HCT116 (cell line): ENCODE measurements around the gene SND1. TPM values are rescaled to one million over a fixed set of nuclear protein-coding genes. Genes with fewer than 3 reads are reported as not detected.

Experiments
- ATAC-seq: fragments of 200-7000 bp; cut with Tn5 transposase; 2 replicates; pipeline ENCODE4 v1.9.1; 2020; ENCODE audit warnings: mild to moderate bottlenecking, moderate library complexity
- BruUV-seq: library from RNA; stranded (reverse); fragments of 400-500 nt; replicated peaks from 2 replicates; lab custom pipeline; 2021; lab: Mats Ljungman, UMichigan
- CTCF ChIA-PET: fragments of 300-600 bp; sonication (Branson Sonifier 250); formaldehyde crosslinking; loops from one replicate; lab custom pipeline; 2021; ENCODE audit warnings: antibody characterized with exemption; lab: Charles Lee
- POLR2A ChIA-PET: fragments of 300-600, 350-600 bp; sonication (Branson Sonifier 250); formaldehyde crosslinking; loops from one replicate; lab custom pipeline; 2021; ENCODE audit warnings: antibody characterized with exemption; lab: Charles Lee
- RAD21 ChIA-PET, 2 experiments: fragments of 300-600 bp; sonication (Branson Sonifier 250); formaldehyde crosslinking; loops; one replicate each; lab custom pipeline; 2023; ENCODE audit warnings: low total read pairs in 2 of 2; ENCODE audit not compliant: uncharacterized antibody in 2 of 2, unreplicated experiment in 2 of 2, low non-redundant PET in 1 of 2; lab: Charles Lee
- DNase-seq: peaks from one replicate; pipeline ENCODE4 v3.0.0-alpha.2; 2010; ENCODE audit warnings: low read depth, low spot score
- H2AFZ ChIP-seq: fragments of 200-600 bp; shearing (Covaris generic), sonication (generic); 2 replicates; pipeline ENCODE4 v1.6.1; 2017; ENCODE audit warnings: low read depth, mixed run types, mixed read lengths, antibody characterized with exemption, low read length; ENCODE audit not compliant: poor library complexity, severe bottlenecking
- H3K27ac ChIP-seq: 2 replicates; pipeline ENCODE4 v1.5.1; 2012; ENCODE audit warnings: low read depth, low read length
- H3K27me3 ChIP-seq: fragments of 200-600 bp; sonication (generic); 2 replicates; pipeline ENCODE4 v1.6.1; 2016; ENCODE audit warnings: mixed run types, low read length, mixed read lengths; ENCODE audit not compliant: insufficient read depth
- H3K36me3 ChIP-seq, 2 experiments: fragments of 200-500 bp in 1 of 2; fragments of 200-600 bp in 1 of 2; sonication (Bioruptor generic) in 1 of 2; sonication (generic) in 1 of 2; 2 replicates each; pipeline versions ENCODE4 v1.5.1 to v1.6.1; 2014 to 2016; ENCODE audit warnings: low read length in 2 of 2, inconsistent platforms in 1 of 2, mixed read lengths in 1 of 2, mixed run types in 1 of 2; ENCODE audit not compliant: insufficient read depth in 2 of 2, control insufficient read depth in 1 of 2
- H3K4me1 ChIP-seq, 2 experiments: fragments of 200-600 bp in 1 of 2; sonication (generic) in 1 of 2; 2 replicates each; pipeline versions ENCODE4 v1.5.1 to v1.6.1; 2012 to 2017; ENCODE audit warnings: low read length in 2 of 2, inconsistent platforms in 1 of 2, mild to moderate bottlenecking in 1 of 2, mixed read lengths in 1 of 2, mixed run types in 1 of 2, moderate library complexity in 1 of 2; ENCODE audit not compliant: insufficient read depth in 2 of 2, control insufficient read depth in 1 of 2
- H3K4me2 ChIP-seq: fragments of 200-600 bp; sonication (generic); 2 replicates; pipeline ENCODE4 v1.6.1; 2017; ENCODE audit warnings: mixed run types, low read length, mixed read lengths
- H3K4me3 ChIP-seq, 2 experiments: fragments of 200-600 bp in 1 of 2; sonication (generic) in 1 of 2; replicated peaks in 1 of 2; 2 replicates each; pipeline ENCODE4 v1.5.1; 2011 to 2016; ENCODE audit warnings: low read length in 2 of 2, control low read depth in 1 of 2, low read depth in 1 of 2, mild to moderate bottlenecking in 1 of 2, mixed read lengths in 1 of 2, mixed run types in 1 of 2
- H3K79me2 ChIP-seq: fragments of 200-600 bp; sonication (generic); 2 replicates; pipeline ENCODE4 v1.6.1; 2017; ENCODE audit warnings: mild to moderate bottlenecking, mixed run types, low read length, moderate library complexity, mixed read lengths; ENCODE audit not compliant: insufficient read depth
- H3K9ac ChIP-seq: fragments of 200-600 bp; sonication (generic); 2 replicates; pipeline ENCODE4 v1.6.1; 2016; ENCODE audit warnings: low read length, mixed read lengths
- H3K9me2 ChIP-seq: fragments of 200-600 bp; sonication (generic), shearing (Covaris generic); 2 replicates; pipeline ENCODE4 v1.6.1; 2017; ENCODE audit warnings: mixed run types, mild to moderate bottlenecking, moderate library complexity; ENCODE audit not compliant: insufficient read depth
- H3K9me3 ChIP-seq, 2 experiments: fragments of 200-500 bp in 1 of 2; fragments of 200-600 bp in 1 of 2; sonication (Bioruptor generic) in 1 of 2; sonication (generic) in 1 of 2; 2 replicates each; pipeline ENCODE4 v1.6.1; 2014 to 2017; ENCODE audit warnings: low read length in 2 of 2, mixed read lengths in 2 of 2, inconsistent platforms in 1 of 2, low read depth in 1 of 2, mild to moderate bottlenecking in 1 of 2, mixed run types in 1 of 2, moderate library complexity in 1 of 2; ENCODE audit not compliant: control insufficient read depth in 1 of 2, insufficient read depth in 1 of 2
- H4K20me1 ChIP-seq: fragments of 200-600 bp; sonication (generic), shearing (Covaris generic); 2 replicates; pipeline ENCODE4 v1.6.1; 2017; ENCODE audit warnings: mixed run types, mild to moderate bottlenecking, moderate library complexity; ENCODE audit not compliant: insufficient read depth
- ATF3 ChIP-seq: IDR thresholded peaks from 2 replicates; pipeline ENCODE4 v1.6.1; 2012
- CBX3 ChIP-seq: IDR thresholded peaks from 2 replicates; pipeline ENCODE4 v1.6.1; 2012; ENCODE audit warnings: low read depth
- CEBPB ChIP-seq: IDR thresholded peaks from 2 replicates; pipeline ENCODE4 v1.6.1; 2012; ENCODE audit warnings: low read depth
- CTCF ChIP-seq, 3 experiments: fragments of 200-600 bp in 1 of 3; sonication (generic) in 1 of 3; IDR thresholded peaks in 2 of 3; conservative IDR thresholded peaks in 1 of 3; 2 replicates each; pipeline ENCODE4 v1.5.1; 2012 to 2017; ENCODE audit warnings: low read depth in 2 of 3, low read length in 2 of 3, antibody characterized with exemption in 1 of 3, borderline replicate concordance in 1 of 3, control low read depth in 1 of 3, mild to moderate bottlenecking in 1 of 3, mixed read lengths in 1 of 3, mixed run types in 1 of 3, moderate library complexity in 1 of 3; ENCODE audit not compliant: insufficient read depth in 1 of 3
- EGR1 ChIP-seq: IDR thresholded peaks from 2 replicates; pipeline ENCODE4 v1.6.1; 2012; ENCODE audit warnings: low read depth
- ELF1 ChIP-seq: IDR thresholded peaks from 2 replicates; pipeline ENCODE4 v1.6.1; 2012; ENCODE audit warnings: low read depth, borderline replicate concordance
- EZH2 ChIP-seq: fragments of 200-600 bp; sonication (generic); IDR thresholded peaks from 2 replicates; pipeline ENCODE4 v1.6.1; 2017; ENCODE audit warnings: antibody characterized with exemption, mixed run types
- EZH2phosphoT487 ChIP-seq: fragments of 200-600 bp; IDR thresholded peaks from 2 replicates; pipeline ENCODE4 v1.6.1; 2018; ENCODE audit warnings: antibody characterized with exemption, borderline replicate concordance
- JUND ChIP-seq: IDR thresholded peaks from 2 replicates; pipeline ENCODE4 v1.6.1; 2012
- POLR2A ChIP-seq: IDR thresholded peaks from 2 replicates; pipeline ENCODE4 v1.7.0; 2011; ENCODE audit warnings: borderline replicate concordance; ENCODE audit not compliant: insufficient read depth, insufficient read length; ENCODE audit errors: extremely low read depth
- POLR2AphosphoS5 ChIP-seq: IDR thresholded peaks from 2 replicates; pipeline ENCODE4 v1.6.1; 2011; ENCODE audit warnings: mild to moderate bottlenecking, low read depth, low read length, moderate library complexity
- SRF ChIP-seq: IDR thresholded peaks from 2 replicates; pipeline ENCODE4 v1.6.1; 2012; ENCODE audit warnings: low read depth
- YY1 ChIP-seq: IDR thresholded peaks from 2 replicates; pipeline ENCODE4 v1.6.1; 2011; ENCODE audit warnings: low read length, low read depth, moderate library complexity, mild to moderate bottlenecking; ENCODE audit not compliant: insufficient replicate concordance; ENCODE audit errors: extremely low read depth
- ZBTB33 ChIP-seq: IDR thresholded peaks from 2 replicates; pipeline ENCODE4 v1.6.1; 2011; ENCODE audit warnings: mild to moderate bottlenecking, low read length, moderate library complexity; ENCODE audit not compliant: insufficient replicate concordance; ENCODE audit errors: extremely low read depth
- ZFX ChIP-seq: fragments of 450-650 bp; IDR thresholded peaks from 2 replicates; pipeline ENCODE4 v1.6.1; 2017
- ZNF274 ChIP-seq: fragments of 200-500 bp; sonication (Bioruptor generic); IDR thresholded peaks from 2 replicates; pipeline ENCODE4 v1.6.1; 2014; ENCODE audit warnings: mild to moderate bottlenecking, low read depth, low read length, inconsistent platforms
- intact Hi-C: fragments of 100-400 bp; cut with micrococcal nuclease; formaldehyde crosslinking; loops from 2 replicates; pipeline ENCODE4 v1.10.0; 2022
- total RNA-seq: library from RNA; stranded (reverse); gene quantifications from one replicate; pipeline ENCODE4 v1.2.1, GENCODE V29; 2021; ENCODE audit not compliant: unreplicated experiment
- TF ChIP-seq, protein P1 (sequence below): IDR thresholded peaks from 2 replicates; pipeline ENCODE4 v1.6.1; 2012

The SND1 gene
- total RNA-seq, 1 experiment from 2014 or later, result 169 TPM

DNA sequence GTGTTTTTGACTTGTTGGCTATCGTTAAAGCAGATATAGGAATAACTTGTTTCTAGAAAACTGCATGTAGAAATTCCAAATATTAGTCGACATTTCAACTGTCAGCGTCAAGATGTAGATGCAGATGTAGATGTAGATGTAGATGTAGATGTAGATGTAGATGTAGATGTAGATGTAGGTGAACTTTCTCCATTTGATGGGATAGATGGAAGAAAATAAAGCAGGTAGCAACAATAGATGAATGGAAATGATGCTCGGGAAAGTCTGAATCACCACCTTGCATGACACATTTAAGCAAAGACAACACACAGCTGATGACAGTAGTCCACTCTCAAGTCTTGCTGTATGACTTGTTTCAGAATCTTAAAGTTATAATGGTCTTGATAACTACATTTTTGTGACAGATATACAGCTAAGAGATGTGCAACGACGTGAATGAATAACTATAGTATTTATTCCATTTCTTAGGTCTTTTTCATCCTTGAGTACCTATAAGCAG lies 53.5 kb downstream of the SND1 start:
- peaks cover 64% of the 10 kb centered on the region; the same call in 1 of the 2 replicates for H3K79me2 ChIP-seq
- H3K9me3 ChIP-seq, result peaks cover 0 to 3% of the 10 kb centered on the region in 2 experiments; a peak in 2 of 4 replicates
- H3K9me2 ChIP-seq, result no peaks in the 10 kb centered on the region
- no peak overlapping the region for H2AFZ ChIP-seq
- intact Hi-C loops, result loop anchor here (10.0 kb wide), 1 partner anchor 319 kb away; no protein-coding TSS in a partner anchor
- ChIA-PET POLR2A (no interaction called here), CTCF (no interaction called here), RAD21 (no interaction called here)
- peaks cover 0 to 4% of the 10 kb centered on the region in 2 experiments; a peak in 1 of 4 replicates for H3K4me1 ChIP-seq
- no peak overlapping the region for H3K4me2 ChIP-seq
- H3K27me3 ChIP-seq, result no peaks in the 10 kb centered on the region
- peaks cover 60 to 90% of the 10 kb centered on the region in 2 experiments for H3K36me3 ChIP-seq
- no peak overlapping the region for H3K4me3 ChIP-seq
- TF ChIP-seq ATF3 (no peak), ZNF274 (no peak), SRF (no peak), ZBTB33 (no peak), YY1 (no peak), ELF1 (no peak), EZH2 (no peak), CTCF (IDR thresholded peaks at IDR 0.05 in 2 of 3, conservative IDR thresholded peaks at IDR 0.05 in 1 of 3; ENCODE audit: borderline replicate concordance in 1 of 3, insufficient read depth in 1 of 3, low read depth in 2 of 3, low read length in 2 of 3) (no peak), EZH2phosphoT487 (no peak), ZFX (no peak), CEBPB (no peak), JUND (no peak), POLR2A (no peak), EGR1 (no peak), CBX3 (no peak), POLR2AphosphoS5 (no peak)
- TF ChIP-seq, protein P1, sequence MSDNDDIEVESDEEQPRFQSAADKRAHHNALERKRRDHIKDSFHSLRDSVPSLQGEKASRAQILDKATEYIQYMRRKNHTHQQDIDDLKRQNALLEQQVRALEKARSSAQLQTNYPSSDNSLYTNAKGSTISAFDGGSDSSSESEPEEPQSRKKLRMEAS, result no peak
- peaks cover 4% of the 10 kb centered on the region for H4K20me1 ChIP-seq
- no peak overlapping the region for H3K9ac ChIP-seq
- ATAC-seq (no peak), DNase-seq (no peak)
- H3K27ac ChIP-seq, result no peak overlapping the region
- no TSS peak for BruUV-seq
